Left ventricle myocardium superior (tissue), 1 donor: Measurements from ENCODE around the gene POLN. TPM values are rescaled to one million over a fixed set of nuclear protein-coding genes. Genes with fewer than 3 reads are reported as not detected.
A peak's percentile ranks its signal among the peaks of the same experiment; 100 is the strongest.

Experiments
- ATAC-seq: fragments of 200-7000 bp; cut with Tn5 transposase; one replicate; pipeline ENCODE4 v1.9.1; 2020; ENCODE audit warnings: mild to moderate bottlenecking, moderate library complexity
- DNase-seq: peaks from one replicate; pipeline ENCODE4 v3.0.0-alpha.2; 2020
- intact Hi-C: fragments of 100-400 bp; cut with micrococcal nuclease; formaldehyde crosslinking; loops from one replicate; pipeline ENCODE4 v1.11.0; 2022
- total RNA-seq: library from RNA; stranded (reverse); fragmentation: NEBNext Ultra II Directional; extraction: Animal tissue kit (Norgen Biotek cat#: 25700); gene quantifications from one replicate; pipeline ENCODE4 v1.2.1, GENCODE V29; 2021
- donor health status: DM: no; HTN: yes; CAD: no; lungs with severe emphysema.

POLN gene
- total RNA-seq, 1 donor from 2014 or later: 1.9 TPM

DNA sequence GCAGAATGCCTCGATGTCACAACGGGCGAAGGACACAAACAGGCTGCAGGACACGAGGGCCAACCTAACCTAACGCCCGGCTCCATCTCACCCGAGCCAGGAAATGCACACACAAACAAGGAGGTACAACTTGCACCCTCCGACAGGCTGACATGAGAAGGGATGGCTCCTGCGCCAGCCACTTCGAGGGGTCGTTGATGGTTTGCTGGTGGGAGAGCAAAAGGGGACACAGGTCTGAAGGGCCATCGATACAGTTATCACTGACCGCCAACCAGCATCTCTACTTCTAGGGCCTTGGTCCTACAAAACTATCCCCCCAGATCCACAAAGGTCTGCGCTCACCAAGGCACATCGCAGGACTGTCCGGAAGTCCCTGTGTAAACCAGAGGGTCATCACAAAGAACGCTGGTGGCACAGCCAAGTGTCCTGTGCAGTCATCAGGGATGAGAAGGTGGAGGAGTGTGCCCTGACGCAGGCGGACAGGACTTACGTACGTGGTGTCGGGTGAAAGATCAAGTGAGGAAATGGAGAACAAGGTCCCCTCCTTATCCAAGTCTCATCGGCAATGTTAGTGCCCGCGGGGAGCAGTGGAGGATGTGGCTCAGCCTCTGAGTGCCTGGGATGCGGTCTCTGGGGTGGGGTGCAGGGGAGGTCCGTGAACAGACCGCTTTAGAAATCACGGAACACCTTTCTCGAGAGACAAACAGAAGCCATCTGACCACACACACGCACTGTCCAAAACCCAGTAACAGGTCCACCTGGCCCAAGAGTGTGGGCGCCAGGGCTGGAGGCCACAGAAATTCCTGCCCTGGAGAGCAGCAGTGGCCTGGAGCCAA, 13.0 kb upstream of the POLN start:
- ATAC-seq (no peak), DNase-seq (no peak)
- intact Hi-C loops: no loop called here

DNA sequence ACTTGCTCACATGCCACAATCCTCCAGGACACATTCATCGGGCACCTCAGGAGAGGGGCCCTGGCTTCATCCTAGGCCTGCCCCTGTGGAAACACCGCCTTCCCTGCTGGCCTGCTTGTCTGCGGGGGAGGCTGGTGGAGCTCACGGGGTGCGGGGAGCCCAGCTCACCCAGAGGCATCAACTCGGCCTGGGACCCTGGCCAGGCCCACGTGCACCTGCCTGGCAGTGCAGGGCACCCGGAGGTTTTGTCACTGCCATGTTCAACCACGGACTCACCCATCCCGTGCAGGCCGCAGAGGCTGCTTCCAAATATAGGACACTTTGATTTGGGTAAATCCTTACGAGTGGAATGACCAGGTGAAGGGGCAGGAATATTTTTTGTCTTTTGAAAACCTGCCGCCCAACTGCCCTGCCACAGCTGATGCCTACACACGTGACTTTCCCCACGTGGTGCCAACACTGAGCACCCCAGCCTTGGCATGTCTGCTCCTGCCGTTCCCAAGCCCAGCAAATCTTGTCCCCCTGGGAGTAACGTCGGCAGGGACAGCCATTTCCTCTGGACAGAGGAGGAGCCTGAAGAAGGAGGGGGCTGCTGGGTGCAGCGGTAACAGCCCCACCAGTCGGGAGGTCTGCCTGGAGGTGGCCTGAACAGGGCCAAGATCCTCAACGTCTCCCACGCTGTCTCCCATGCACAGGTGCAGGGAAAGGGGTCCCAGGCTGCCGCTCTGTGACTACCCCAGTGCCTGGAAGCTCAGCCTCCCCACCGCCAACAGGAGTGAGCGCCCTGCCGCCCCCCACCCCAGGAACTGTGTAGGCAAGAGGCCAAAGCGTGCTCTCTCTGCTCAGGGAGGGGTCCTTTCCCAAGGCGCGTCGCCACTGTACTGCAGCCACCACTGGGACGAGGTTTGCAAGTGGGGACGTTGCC, 11.5 kb upstream of the POLN start:
- DNase-seq: peak; percentile 37
- intact Hi-C loops: no loop called here
- no peak for ATAC-seq

DNA sequence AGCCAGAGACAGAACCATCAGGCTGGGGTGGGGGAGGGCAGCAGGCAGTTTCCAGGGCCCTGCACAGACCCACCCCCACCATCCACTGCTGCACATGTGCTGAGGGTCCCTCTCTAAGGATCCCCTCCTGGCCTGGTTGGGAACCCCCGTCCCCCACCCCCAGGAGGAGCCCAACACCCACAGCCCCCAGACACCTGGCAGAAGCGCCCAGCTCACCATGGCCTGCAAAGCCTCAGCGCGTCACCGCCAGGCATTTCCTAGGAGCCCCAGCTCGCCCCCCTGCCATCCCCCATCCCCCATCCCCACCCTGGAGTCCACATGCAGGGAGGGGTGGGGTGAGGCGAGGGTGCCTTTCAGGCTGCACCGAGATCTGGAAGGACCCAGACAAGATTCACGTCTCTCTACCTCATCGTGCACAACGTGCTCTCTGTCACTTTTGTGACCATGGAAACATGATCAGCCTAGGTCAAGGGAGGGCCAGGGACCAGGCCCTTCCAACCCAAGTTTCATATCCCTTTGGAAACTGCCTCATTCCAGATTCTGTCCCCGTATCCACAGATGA, 10.7 kb upstream of the POLN start:
- no peak for ATAC-seq
- intact Hi-C loops: no loop called here
- DNase-seq: no peak

DNA sequence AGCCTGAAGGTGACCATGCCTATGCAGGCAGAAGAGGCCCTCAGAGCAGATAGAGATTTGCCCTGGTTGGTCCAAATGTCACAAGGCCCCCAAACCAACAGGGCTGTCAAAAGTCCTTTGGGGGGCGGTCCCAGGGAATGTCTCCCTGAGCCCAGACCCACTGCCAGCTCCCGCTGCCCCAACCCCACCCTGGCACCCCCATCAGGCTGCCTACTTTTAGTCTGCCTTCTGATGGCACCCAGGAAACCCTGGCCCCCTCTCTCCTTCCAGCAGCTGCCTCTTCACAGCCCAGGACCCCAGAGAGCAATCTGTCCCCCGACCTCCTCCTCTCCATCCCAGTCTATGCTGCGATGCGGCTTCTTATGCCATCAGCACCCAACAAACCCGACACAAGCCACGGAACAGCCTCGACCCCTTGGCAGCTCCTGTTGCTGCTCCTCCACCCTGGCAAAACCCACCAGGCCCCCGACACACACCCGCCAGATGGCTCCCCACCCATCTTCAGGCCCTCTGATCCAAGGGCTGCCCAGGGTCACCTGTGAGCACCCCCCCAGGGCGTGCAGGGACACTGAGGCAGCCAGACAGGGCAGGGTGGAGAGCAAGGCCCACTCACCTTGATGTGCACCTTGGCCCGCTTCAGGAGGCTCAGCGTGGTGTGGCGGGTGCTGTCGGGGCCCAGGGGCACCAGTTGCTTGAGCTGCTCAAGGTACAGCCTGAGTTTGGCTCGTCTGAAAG, 10.0 kb upstream of the POLN start:
- DNase-seq (no peak), ATAC-seq (no peak)
- intact Hi-C loops: no loop called here

DNA sequence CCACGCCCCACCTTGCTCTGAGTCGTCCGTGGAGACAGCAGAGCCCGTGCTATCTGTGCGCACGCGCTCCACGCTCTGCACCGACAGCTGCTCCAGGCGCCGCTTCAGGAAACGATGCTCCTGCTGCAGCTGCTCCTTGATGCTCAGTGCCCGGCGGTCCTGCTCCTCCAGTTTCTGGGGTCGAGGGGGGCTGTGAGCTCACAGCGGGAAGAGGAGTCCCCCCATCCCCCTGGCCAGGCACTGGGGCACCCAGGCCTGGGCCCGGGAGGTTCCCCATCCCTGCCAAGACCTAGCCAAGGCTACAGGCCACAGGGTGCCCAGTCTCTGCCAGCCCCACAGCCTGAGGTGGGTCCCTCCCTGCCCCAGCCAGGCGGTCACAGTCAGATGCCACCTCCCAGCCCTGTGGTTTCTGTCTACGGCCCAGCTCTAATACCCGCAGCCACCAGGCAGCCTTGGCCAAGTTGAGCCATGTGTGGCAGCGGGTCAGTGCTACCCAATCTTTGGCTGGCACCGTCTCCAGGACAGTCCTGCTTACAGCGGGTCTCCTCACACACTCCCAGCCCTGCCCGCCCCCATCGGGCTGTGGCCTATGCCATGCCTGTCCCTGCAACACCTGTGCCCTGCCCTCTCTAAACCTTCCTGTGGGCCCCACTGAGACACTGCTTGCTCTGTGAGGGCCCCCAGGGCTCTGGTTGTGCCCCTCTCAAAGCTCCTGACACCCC, 9.3 kb upstream of the POLN start:
- intact Hi-C loops: no loop called here
- ATAC-seq (no peak), DNase-seq (no peak)

DNA sequence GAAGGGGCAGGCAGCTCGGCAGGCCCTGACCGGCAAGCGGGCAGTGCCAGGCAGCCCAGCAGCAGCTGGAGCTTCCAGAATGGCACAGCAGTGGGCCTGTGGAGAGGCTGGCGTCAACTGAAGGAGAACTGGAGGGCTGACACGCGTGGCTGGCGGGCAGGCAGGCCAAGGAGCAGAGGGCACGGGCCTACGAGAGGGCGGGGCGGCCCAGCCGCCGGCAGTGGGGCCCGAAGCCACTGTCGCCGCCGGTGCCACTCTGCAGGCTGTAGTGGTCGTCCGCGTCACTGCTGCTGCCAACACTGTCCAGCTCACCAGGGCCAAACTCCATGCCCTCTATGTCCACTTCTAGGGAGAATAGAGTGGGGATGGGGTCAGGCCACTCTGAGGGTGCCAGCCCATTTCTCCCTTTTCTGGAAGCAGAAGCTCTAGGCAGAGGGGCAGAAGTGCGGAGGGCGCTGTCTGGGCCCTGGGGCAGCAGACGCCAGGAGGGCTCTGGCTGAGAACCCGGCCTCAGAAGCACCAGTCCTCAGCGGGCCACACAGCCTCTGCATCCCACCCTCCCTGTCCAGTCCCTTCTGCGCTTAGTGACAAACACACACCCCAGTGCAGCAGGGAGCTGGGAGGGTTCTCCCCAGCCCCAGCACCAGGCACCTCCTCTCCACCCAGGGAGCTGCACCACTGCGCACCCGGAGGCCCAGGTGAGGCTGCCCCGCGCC, 8.6 kb upstream of the POLN start:
- DNase-seq: no peak
- ATAC-seq: no peak
- intact Hi-C loops: no loop called here

DNA sequence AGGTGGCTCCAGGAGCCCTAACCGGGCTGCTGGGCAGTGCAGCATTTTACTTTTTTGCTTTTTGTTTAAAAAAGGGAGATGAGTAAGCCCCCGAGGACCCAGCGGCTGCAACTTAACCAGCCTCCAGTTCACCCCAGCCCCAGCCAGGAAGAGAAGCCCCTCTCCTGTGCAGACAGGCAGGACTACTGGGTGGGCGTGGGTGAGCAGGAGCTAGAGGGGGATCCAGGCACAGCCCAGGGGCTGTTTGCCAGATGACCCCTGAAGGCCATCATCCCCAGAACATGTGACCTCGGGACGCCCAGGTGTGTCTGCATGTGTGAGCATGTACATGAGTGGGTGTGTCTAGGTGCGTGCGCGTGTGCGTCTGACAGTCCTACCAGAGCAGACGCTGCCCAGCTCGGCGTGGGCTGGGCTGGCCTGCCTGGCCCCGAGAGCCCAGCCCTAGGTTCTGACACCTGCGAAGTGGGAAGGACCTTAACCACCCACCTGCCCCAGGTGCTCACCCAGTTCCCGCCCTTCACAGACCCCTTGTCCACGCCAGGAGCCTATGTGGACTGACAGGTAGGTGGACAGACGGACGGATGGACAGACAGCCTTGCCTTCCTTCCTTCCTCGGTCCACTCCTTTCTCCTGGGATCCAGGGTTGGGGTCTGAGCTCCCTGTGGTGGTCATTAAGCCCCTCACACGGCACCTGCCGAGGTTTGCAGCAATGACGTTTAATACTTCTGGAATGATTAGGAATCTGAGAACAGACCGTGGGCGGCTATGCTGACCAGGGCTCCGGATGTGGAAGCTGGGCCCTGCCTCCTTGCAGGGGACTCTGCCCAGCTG, 7.8 kb upstream of the POLN start:
- intact Hi-C loops: no loop called here
- DNase-seq (no peak), ATAC-seq (no peak)

DNA sequence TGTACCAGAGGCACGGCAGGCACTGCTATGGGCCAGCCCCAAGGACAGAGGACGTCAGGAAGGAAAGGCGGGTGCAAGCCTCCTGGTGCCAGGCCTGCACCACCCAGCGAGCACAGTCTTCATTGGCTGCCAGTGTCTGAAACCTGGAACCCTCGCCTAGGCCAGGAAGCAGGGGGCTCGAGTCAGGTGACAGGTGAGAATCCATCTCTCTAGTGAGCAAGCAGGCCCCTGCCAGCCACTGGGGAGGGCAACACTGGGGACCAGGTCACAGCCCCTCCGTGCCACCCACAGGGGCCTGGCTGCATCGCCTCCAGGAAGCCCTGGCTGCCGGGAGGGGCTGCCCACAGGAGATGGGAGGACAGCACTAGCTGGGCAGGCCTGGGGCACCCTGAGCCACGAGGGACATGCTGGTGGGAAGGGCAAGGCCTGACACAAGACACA, 6.9 kb upstream of the POLN start:
- intact Hi-C loops: no loop called here
- no peak for DNase-seq
- no peak for ATAC-seq

DNA sequence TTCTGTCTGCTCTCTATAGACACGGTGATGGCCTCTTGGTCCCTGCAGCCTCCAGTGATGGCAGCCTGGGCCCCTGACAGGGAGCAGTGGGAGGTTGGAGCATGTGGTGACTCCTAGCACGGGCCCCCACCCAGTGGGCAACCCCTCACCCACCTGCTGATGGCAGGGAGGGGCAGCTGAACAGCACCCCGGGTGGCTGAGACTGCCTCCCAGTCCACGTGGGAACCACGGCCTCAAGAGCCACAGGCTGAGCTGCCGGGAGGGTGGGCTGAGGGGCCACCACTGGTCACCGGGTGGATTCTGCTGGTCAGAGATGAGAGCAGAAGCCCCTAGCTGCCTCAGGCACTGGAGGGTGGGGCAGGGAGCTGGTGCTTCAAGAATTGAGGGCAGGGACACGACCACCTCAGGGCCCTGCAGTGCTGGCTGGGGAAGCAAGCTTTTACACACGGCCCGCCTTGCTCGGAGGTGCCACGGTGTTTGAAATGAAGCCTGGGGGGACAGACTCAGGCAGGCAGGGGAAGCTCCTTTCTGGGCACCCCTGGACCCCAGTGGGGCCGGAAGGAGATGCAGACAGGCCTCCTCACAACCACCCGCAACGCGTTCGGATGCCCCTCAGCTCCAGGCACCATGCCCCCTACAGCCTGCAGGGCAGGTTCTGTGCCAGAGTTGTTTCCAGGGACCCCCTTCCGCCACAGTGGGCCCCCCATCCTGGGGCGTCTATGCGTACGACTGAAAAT, 6.3 kb upstream of the POLN start:
- intact Hi-C loops: no loop called here
- DNase-seq: no peak

DNA sequence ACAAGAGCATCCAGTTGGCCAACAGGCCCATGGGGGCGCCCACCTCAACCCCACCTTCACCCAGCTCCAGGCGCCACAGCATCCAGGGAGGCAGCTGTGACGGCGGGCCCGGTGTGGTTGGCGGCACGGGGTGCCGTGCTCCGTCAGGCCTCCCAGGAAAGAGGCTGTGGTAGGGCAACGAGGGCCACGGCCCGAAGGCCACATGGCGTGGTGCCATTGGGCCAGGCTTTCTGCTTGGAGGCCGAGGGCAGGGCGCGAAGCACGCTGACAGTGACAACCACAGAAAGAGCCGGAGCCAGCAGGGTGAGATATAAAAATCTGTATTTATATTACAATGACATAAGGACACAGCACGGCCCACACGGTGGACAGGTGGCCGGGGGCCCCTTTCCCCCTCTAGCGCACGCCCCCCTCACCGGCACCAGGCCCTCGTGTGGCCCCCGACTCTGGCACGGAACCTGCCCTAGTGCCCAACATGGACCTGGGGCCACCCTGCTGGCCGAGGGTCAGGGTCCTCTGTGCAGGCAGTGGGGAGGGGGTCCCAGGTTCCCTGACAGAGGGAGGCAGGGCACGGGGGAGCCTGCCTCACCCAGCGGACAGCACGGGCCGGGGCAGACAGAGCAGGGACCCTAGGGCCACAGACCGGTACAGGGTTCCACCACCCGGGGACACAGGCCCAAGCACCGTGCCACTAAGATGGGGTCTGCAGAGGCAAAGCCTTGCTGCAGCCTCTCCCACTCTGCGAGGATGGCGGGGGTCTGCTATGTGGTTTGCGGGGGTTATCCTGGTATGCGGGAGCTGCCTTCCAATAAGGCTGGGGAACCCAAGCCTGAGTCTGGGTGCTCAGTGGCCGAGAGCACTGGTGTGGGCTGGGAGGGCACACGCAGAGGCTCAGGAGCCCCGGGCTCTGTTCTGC, 5.5 kb upstream of the POLN start:
- intact Hi-C loops: no loop called here
- ATAC-seq (no peak), DNase-seq (peak; percentile 37)

More for the DNA sequence above, 6.3 kb upstream of the POLN start:
- no peak for ATAC-seq

DNA sequence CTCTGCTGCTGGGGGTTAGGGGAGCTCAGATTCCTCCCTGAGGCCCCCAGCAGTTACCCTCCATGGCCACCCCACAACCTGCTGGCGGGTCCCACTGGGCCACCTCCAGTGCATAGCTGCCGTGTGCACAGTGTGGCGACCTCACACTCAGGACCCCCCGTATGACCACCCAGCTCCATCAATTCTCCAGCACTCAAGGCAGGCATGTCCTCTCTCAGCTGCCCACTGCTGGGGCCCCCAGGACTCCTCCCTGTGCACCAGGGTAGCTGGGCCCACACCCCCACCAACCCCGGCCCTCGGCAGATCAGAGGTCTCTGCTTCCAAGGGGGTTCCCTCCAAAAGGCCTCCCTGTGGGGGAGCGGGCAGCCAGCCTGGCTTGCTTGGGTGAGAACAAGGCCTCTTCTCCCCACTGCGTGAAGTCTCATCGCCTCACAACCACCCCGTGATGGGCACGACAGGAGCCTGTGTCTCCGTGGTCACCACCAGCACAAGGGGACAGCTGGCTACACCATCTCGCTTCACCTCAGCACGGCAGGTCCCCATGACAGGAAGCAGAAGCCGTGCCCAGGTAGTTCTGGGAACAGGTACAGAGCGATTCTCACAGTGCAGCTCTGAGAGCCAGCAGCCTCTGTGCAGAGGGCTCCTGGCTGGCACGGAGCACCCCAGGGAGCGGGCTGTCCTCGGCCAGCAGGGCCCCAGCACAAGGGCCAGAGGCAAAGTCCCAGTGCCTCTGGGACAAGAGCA, 4.6 kb upstream of the POLN start:
- no peak for ATAC-seq
- intact Hi-C loops: no loop called here
- no peak for DNase-seq

DNA sequence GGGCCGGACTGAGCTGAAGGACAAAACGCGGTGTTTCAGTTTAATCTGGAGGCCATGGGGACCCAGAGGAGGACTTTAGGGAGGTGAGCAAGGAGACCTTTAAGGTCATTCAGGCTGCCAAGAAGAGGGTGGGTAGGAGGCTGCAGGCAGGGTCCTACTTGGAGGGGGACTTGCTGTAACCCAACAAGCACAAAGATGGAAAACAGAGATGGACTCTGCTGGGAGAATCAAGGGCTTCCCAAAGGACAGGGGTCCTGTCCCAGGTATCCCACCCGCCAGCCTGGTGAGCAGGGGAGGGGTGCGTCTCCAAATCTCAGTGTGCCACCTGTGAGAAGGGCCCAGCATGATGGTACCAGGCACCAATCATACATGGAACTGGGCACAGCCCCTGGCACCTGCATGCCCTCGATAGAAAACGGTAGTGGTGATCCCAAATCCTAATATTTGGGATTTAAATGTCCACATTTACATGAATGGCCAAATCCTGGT, 3.9 kb upstream of the POLN start:
- intact Hi-C loops: no loop called here
- no peak for DNase-seq
- no peak for ATAC-seq

DNA sequence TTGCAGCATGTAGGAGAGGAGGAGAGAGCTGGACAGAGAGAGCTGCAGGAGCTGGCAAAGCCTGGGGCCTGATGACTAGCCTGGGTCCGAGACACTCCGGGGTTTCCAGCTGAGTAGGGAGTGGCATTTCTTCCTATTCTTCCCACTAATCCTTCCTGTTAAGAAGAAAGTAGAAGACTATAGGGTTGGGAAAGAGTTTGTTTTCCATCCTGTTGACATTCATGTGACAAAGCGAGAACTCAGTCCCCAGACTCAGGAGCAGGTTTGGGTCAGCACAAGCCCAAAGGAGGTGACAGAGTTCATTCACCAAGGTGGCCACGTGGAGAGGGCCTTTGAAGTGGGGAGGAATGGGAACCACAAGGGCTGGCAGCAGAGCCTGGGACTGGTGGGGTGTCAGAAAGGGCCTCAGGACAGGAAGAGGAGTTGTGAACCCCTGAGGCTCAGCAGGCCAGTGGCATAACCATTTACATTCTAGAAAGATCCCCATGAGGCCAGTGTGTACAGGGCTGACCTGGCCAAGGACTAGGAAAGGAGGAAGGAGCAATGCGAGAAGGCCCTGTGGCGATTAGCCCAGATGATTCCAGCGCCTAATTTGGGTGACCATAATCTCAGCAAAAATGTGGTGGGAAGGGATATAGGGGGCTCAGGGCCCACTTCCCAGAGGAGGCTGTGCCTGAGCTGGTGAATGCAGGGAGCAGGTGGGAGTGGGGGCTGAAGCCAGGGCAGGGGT, 3.3 kb upstream of the POLN start:
- intact Hi-C loops: no loop called here
- ATAC-seq (no peak), DNase-seq (no peak)
